ENCODE results near the gene KCNA10.

DNA sequence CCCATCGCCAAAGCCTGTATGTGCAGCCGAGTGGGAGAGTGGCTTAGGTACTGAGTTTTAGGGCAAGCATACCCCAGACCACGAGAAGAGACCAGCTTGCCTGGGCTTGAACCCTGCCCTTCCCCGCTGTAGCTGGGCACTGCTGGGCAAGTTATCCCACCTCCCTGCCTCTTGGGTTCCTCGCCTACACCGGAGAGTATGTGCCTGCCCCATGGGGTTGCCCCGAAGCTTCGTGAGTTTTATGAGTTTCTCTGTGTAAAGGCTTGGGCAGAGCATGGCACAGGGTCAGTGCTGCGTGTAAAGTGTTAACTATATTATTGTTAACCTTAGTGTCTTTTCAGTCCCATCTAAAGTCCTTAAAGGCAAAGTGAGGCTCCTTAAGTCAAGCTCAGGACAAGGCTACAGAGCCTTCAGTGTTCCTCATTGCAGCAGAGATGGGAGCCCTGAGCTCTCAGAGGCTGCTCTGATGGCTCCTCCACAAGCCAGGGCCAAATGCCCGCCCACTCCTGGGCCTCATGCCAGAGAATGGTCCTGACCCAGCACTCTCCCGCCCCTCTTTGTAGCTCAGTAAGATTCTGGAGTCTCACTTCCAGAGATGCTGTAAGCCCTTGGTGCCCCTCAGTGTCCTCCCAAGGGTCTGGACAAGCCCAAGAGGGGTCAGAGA lies 37.0 kb upstream of the KCNA10 start:
- TF ChIP-seq, protein P1, sequence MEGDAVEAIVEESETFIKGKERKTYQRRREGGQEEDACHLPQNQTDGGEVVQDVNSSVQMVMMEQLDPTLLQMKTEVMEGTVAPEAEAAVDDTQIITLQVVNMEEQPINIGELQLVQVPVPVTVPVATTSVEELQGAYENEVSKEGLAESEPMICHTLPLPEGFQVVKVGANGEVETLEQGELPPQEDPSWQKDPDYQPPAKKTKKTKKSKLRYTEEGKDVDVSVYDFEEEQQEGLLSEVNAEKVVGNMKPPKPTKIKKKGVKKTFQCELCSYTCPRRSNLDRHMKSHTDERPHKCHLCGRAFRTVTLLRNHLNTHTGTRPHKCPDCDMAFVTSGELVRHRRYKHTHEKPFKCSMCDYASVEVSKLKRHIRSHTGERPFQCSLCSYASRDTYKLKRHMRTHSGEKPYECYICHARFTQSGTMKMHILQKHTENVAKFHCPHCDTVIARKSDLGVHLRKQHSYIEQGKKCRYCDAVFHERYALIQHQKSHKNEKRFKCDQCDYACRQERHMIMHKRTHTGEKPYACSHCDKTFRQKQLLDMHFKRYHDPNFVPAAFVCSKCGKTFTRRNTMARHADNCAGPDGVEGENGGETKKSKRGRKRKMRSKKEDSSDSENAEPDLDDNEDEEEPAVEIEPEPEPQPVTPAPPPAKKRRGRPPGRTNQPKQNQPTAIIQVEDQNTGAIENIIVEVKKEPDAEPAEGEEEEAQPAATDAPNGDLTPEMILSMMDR (IDR thresholded peaks at IDR 0.05) = no peak
- no peak for TF ChIP-seq POLR2A (IDR thresholded peaks at IDR 0.05)
